HTERT RPE-1 (cell line): ENCODE measurements around the gene MGA.

Source experiments
- in situ Hi-C: fragments of 300-500 bp; cut with MboI; formaldehyde crosslinking; loops from 4 replicates; pipeline ENCODE4 v1.14.3; 2020; ENCODE audit warnings: low sequenced_read_pairs

Gene MGA

DNA sequence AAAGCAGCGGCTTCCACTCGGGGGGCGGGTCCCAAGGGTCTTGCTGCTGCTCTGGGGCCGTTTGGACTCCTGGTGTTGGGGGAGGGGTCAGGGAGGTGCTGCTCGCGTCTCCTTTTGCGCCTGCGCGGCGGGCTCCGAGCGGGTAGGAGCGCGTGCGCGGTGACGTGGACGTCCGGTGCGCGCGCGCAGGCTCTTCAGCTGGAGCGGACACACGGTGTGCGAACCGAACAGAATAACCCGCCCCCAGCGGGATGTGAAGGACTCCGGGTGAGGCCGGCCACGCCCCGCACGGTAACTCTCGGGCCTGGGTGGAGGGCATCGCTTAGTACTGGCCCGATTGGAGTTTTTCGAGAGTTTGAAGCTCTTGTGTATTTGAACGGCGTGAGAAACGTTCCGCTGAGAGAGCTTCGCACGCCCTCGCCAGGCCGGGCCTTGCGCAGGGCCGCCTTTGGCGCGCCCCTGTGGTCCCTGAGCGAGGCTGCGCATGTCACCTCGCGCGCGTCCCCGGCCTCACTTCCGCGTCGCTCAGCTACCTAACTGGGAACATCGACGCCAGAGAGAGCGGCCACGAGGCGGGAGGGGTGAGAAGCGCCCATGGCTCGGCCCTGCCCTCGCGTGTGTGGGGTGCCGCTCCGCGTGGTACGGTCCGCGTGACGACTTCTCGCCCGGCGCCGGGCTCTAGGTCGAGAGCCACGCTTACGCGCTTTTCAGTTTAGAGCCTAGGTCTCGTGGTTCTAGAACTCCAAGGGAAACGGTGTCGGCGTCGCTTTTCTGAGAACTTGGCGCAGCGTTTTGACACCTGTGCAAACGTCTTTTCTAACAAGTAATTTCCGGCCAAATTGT is at the start of gene MGA:
TSS of gene MGA (plus strand) at position 171 of the 843 bp plus-strand sequence.
- in situ Hi-C loops, result no loop called here

DNA sequence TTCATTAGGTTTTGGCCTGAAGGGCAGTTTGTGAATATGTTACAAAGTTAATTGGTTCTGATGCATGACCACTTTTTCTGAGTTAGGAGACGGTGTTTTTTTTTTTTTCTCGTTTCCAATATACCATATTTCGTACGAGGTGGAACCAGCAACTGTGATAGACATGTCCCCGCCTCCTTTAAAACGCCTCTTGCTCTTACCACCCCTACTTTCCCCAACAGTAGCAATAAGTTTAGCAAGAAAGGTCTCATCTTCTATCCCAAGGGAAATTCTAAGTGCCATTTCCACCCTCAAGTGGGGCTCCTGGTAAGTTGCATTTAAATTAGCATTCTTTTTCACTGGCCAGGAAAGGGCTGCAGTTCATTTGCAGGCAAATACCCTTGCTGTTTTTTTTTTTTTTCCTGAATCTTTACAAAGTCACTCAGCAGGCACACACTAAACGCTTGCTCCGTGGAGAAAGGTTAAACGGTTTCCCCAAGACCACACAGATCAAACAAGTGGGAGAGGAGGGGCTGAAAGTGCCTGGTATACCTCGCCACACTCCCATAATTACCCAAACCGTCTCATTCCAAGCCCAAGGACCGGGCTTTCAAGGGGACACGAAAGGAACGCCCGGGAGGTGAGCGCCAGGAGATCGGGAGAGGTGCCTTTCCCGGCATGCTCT is 39.5 kb upstream of the MGA start:
- in situ Hi-C loops, result no loop called here

DNA sequence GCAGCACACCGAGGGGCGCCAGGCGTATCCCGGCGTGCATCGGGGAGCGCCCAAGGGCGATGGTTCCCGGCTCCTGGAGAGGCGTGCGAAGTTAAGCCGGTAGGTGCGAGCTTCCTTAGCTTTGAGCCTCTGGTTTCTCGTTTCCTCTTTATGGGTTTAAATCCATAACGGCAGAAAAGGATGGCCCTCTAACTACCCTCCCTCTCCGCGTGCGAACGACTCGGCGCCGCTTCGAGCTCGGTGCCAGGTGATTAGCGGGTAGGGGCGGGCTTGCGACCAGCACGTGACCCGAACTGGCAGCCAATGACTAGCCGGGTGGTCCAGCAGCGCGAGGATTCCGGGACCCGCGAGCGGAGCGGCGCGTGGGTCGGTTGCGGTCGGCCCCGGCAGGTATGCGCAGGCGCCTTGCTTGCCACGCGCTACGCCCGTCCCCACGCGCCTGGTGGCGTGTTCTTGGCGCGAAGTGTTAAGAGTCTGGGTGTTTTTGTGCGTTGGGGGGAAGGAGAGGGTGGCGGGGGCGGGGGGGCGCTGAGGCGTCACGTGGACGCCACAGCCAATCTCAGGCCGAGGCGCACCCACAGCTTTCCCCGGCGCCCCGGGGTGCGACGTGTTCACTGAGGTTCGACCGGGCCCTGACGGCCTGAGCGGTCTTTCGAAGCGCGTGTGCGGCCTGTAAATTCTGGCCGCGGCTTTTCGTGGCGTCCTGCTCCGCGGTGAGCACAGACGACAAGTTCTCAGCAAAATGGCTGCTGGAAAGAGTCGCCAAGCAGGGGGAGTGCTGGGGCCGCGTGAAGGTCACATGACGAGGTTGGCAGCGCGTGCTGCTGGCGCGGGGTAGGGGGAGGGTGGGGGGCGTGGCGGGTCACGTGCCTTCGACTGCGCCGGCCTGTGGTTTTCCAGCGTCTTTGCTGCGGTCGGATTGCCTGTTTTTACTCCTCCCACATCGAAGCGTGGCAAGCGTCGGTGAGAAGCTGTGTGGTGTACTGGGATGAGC is 38.7 kb upstream of the MGA start:
- in situ Hi-C loops, result no loop called here

DNA sequence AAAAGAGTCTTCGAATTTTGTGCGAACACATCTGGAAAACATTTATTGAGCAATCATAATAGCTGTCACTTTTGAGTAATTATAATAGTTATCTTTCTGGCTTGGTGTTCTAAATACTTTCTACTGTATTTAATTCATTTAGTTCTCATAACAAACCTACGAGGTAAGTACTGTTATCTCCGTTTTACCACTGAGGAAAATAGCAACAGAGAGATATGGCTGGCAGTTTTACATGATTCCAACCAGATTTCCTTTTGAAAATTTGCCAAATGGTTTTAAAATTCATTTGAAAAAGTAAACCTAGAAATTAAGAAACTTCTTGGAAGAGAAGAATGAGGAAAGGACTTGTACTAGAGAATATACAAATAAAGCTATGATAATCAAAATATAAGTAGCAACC is 37.3 kb upstream of the MGA start:
- in situ Hi-C loops, result no loop called here

DNA sequence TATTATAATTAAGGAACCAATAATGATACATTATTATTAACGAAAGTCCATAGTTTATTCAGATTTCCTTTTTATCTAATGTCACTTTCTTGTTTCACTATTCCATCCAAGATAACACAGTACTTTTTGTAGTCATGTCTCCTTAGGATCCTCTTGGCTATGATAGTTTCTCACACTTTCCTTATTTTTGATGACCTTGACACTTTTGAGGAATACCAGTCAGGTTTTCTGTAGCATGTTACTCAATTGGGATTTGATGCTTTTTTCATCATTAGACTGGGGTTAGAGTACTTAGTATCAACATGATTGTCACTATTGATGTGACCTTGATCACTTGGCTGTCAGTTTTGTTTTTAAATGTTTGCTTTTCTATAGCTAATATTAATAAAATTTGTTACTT is 33.0 kb upstream of the MGA start:
- in situ Hi-C loops, result no loop called here

DNA sequence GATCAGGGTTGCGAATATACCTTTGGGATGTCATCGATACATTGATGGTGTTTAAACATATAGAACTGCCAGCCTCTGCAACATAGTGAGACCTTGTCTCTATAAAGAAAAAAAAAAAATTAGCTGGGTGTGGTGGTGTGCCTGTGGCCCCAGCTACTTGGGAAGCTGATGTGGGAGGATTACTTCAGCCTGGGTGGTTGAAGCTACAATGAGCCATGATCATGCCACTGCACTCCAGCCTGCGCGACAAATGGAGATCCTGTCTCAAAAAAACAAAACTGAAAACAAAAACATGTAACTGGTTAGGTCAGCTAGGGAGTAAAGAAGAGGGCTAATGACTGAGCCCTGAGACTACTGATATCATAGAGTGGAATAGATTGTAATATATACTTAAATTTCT is 30.7 kb upstream of the MGA start:
- in situ Hi-C loops, result no loop called here

DNA sequence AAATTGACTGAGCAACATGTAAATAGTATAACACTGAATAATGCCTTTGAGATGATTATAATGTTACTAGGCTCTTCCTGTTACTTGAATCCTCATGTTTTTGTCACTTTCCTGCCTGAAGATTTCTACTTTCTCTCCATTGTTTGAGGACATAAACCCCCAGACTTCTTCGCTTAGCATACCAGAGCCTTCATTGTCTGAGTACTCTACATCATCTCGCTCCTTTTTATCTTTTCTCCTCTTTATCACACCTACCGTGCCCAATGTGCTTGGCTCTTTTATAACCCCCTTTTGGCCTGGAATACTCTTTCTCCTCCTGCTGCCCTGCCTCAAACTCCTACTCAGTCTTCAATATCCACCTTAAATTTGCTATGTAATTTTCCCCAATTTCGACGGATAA is 30.3 kb upstream of the MGA start:
- in situ Hi-C loops, result no loop called here

DNA sequence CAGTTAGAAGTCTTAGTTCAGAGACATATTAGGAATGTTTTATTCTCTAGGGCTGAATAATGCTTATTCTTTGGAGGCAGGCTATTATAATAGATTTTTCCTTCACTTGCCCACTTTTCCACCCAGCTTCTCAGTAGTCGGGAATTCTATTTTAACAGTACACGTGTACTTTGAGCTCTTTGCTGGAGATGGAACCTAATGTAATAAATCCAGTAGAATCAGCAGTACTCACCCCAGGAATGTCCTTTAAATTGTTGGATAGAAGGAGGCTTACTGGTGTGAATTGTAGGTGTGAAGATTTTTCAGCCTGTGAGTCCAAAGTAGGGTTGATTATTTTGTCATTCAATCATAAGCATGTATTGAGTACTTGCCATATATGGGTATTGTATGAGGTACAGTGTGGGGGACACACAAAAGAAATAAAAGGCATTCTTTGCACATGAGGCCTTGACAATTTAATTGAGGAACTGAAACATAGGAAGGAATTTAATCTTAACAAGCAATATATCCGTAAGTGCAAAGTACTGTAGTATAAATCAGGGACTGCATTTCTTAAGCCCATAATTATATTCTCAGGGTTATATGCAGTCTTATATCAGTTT is 29.5 kb upstream of the MGA start:
- in situ Hi-C loops, result no loop called here

DNA sequence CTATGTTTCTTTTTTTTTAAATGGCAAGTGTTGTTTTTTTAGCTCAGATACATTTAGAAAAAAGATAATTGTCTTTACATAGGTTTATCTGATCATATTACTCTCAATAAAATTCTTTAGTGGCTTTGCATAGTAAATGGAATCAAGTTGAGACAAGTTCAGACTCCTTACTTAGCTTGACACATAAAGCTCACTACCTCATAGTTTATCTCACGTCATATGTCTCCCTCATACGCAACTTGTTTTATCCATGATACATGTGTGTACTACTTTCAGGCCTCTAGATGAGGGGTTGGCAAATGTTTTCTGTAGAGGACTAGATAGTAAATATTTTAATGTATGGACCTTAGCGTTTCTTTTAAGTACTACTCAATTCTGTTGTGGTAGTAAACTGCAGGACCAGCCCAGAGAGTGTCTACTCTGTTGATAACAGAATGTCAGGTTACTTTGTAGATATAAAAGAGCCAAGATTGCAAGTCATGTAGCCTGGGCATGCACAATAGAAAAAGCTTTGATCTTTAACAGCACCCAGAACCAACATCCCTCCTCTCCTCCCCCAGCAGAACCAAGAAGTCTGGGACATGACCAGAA is 28.2 kb upstream of the MGA start:
- in situ Hi-C loops, result no loop called here

DNA sequence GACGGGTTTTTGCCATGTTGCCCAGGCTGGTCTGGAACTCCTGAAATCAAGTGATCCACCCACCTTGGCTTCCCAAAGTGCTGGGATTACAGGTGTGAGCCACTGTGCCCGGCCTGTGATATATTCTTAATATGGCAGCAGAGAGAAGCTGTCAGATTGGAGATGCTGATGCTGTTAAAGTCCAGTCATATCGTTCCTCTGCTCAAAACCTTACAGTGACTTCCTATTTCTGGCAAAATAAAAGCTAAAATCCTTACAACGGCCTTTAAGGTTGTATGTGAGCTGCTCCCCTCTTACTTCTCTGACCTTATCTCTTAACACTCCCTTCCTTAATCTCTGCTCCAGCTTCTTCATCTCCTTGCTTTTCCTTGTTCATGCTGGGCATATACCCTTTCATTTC is 26.6 kb upstream of the MGA start:
- in situ Hi-C loops, result no loop called here

DNA sequence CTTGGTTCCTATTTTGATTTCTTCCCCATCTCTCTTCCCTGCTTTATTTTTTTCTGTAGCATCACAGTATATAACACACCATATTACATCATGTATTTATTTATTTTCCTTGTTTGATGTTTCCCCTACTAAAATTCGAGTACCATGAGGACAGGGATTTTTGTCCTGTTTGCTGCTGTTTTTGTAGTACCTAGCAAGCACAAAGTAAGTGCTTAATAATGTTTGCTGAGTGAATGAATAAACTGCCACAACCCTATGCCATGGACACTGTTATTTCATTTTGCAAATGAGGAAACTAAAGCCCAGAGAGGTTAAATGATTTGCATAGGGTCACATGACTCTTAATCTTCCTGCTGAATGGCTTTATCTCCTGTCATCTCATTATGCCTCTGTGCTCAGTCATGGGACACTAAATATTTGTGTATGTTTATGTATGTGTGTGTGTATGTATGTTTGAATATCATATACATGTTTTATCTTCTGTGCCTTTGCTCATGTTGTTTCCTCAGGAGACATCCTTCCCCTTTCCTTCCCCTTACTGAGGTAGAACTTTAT is 26.1 kb upstream of the MGA start:
- in situ Hi-C loops, result no loop called here

DNA sequence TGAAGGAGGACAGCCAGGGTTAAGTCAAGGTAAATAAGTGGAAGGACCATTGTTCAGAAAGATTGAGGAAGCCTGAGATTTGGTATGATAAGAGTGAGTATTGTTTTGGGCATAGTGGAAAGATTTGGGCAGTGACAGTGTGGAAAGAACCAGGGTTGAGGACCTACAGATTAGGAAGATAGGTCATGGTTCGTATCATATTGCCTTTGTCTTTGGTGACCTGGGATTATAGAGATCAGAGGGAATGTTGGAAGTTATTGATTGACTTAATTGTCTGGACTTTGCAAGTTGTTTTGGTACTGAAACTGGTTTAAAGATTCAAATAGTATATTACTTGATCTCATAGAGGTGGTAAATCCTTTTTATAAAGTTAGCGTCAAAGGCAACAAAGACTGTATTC is 23.1 kb upstream of the MGA start:
- in situ Hi-C loops, result no loop called here

DNA sequence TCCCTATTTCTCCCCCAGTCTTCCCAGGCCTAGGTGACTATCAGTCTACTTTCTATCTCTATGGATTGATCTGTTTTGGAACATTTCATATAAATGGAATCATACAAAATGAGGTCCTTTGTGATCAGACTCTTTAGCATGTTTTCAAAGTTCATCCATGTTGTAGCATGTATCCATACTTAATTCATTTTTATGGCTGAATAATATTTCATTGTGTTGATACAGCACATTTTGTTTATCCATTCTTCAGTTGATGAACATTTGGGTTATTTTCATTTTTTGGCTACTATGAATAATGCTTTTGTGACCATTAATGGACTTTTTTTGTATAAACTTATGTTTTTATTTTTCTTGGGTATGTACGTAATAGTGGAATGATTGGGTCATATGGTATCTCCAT is 19.2 kb upstream of the MGA start:
- in situ Hi-C loops, result no loop called here

DNA sequence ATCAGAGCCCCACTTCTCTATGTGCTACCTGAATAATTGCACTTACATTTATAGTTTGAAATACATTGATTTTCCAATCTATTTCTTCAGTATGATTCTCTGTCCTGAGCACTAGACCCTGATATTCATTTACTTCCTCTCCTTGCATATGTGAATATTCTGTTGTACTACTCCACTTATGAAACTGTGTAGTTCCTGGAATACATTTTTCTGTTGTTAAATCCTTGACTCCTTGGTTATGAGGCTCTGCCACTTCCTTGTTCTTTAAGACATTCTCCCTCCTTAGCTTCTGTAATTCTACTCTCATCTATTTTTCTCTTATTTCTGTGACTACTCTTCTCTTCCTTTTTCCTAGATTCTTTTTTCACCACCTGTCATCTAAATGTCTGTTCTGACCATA is 12.9 kb upstream of the MGA start:
- in situ Hi-C loops, result no loop called here

DNA sequence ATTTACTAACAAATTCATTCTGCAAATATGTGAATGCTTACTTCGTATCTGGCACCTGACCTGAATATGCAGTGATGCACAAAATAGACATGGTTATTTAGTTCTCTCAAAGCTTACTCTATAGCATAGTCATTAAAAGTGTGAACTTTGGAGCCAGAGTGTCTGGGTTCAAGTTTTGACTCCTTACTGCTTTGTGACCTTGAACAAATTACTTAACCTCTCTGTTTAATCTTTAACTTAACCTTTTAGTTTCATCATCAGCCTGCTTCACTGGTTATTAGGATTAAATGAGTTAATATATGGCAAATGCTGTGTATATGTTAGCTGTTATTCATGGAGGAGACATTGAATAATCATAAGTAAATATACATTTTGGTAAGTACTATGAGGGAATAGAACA is 12.1 kb upstream of the MGA start:
- in situ Hi-C loops, result no loop called here

DNA sequence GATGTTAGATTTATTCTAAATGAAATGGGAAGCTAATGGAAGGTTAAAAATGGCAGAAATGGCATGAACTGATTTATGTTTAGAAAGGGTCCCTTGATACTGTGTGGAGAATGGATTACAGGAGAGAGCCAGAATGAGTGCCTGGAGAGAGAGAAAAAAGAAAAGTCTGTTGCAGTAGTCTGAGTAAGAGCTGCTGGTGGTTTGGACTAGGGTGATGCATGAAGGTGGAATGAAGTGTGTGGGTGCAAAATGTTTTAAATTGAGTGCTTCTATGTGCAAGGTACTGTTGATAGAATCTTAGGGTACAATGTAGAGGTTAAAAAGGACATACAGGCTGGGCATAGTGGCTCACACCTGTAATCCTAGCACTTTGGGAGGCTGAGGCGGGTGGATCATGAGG is 11.4 kb upstream of the MGA start:
- in situ Hi-C loops, result no loop called here

DNA sequence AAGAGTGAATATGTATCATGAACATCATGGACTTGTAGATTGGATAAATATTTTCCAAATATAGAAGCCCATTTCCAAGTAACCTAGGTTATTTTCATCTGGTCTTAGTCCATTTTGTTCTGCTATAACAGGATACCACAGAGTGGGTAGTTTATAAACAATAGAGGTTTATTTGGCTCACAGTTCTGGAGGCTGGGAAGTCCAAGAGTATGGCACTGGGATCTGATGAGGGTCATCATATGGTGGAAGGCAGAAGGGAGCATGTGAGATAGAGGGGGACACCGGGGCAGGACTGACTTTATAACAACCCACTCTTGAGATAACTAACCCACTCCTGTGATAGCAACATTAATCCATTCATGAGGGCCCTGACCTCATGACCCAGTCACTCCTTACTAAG is 9.4 kb upstream of the MGA start:
- in situ Hi-C loops, result no loop called here

DNA sequence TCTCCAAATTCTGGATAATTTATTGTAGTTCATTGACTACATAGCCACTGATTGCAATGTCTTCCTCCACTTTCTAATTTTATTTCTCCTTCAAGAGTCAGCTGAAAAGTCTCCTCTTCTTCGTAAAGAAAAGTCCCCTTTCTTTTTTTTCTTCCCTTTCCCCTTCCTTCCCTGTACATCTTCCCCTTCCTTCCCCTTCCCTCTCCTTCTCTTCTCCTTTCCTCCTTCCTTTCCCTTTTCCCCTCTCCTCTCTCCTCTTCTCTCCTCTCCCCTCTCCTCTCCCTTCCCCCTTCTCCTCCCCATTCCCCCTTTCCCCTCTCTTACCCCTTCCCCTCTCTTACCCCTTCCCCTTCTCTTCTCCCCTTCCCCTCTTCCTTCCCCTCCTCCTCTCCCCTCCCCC is 8.8 kb upstream of the MGA start:
- in situ Hi-C loops, result no loop called here

DNA sequence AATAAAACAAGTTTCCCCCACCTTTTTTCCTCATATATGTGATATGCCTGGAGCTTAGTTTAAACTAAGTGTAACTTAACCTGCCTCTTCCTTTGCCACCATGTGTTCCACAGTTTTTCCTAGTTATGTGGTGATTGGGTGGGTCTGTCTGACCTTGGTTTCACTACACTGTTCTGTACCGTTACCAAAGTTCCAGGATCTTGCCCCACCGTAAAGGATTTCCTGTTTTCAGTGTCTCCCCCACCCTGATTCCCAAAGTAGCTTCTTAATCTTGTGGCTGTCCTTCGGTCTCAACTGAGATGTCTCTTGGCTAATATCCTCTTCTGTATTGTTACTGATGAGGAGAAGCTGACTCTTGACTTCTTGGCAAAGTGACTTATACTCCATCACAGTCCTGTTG is 6.4 kb upstream of the MGA start:
- in situ Hi-C loops, result no loop called here

DNA sequence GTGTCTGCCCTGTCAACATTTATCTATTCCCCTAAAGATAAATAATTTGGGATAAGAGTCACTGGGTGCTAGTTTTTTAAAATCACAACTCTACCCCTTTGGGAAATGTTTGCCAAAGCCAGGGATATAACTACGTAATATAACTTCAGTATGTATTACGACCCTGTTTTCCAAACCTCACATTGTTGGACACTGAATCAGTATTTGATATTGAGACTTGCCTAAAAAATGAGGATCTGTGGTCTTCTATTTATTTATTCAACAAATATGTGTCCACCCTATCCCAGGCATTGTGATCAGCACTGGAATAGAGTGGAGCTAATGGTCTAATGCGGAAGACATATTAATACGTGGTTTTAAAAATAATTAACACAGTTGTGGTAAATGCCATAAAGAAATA is 4.5 kb upstream of the MGA start:
- in situ Hi-C loops, result no loop called here
